ENCODE results near the gene FAHD2B.
A peak's percentile ranks its signal among the peaks of the same experiment; 100 is the strongest.
"Not testable (repeated sequence)": the region's sequence is repeated elsewhere in the genome, so short reads cannot be mapped to it uniquely, and the experiment has no call there.

Gene FAHD2B

GRCh38 chr2:97094772-97095611, at the start of gene FAHD2B:
Gene FAHD2B, minus strand, starts transcription at chr2:97094882. Its CDS starts 3,176 bp downstream, at chr2:97091706.
- DNase-seq (ENCODE audit: low spot score): peak; percentile 54

- not testable (repeated sequence) for DNase-seq (ENCODE audit: low spot score)
These were observed 49.3 kb upstream of the FAHD2B start for GRCh38 chr2:97144016-97144415.

- DNase-seq (ENCODE audit: low spot score): not testable (repeated sequence)
These were observed 34.4 kb upstream of the FAHD2B start for GRCh38 chr2:97129090-97129489.

- DNase-seq (ENCODE audit: low spot score): not testable (repeated sequence)
These were observed 19.2 kb upstream of the FAHD2B start for GRCh38 chr2:97113882-97114255.

GRCh38 chr2:97113050-97113881, 18.6 kb upstream of the FAHD2B start, which contains the start of gene ANKRD36:
Gene ANKRD36, plus strand, starts transcription at chr2:97113153. Its CDS starts 587 bp downstream, at chr2:97113740.
- DNase-seq (ENCODE audit: low spot score): peak; percentile 87

GRCh38 chr2:97112320-97113049, 17.8 kb upstream of the FAHD2B start:
- peak; percentile 73 for DNase-seq (ENCODE audit: low spot score)

GRCh38 chr2:97111246-97111645, 16.6 kb upstream of the FAHD2B start:
- DNase-seq (ENCODE audit: low spot score): not testable (repeated sequence)

GRCh38 chr2:97106878-97107277, 12.2 kb upstream of the FAHD2B start:
- DNase-seq (ENCODE audit: low spot score): not testable (repeated sequence)

- DNase-seq (ENCODE audit: low spot score): not testable (repeated sequence)
These were observed 4.2 kb upstream of the FAHD2B start for GRCh38 chr2:97098786-97099372.

- DNase-seq (ENCODE audit: low spot score): no peak
These were observed 979 bp upstream of the FAHD2B start for GRCh38 chr2:97095661-97096060.

- DNase-seq (ENCODE audit: low spot score): not testable (repeated sequence)
These were observed 505 bp downstream of the FAHD2B start for GRCh38 chr2:97093983-97094771.

GRCh38 chr2:97092946-97093345, 1.7 kb downstream of the FAHD2B start:
- not testable (repeated sequence) for DNase-seq (ENCODE audit: low spot score)

GRCh38 chr2:97088706-97089105, 6.0 kb downstream of the FAHD2B start:
- not testable (repeated sequence) for DNase-seq (ENCODE audit: low spot score)

GRCh38 chr2:97085093-97085492, 9.6 kb downstream of the FAHD2B start:
- not testable (repeated sequence) for DNase-seq (ENCODE audit: low spot score)

- not testable (repeated sequence) for DNase-seq (ENCODE audit: low spot score)
These were observed 11.2 kb downstream of the FAHD2B start for GRCh38 chr2:97083516-97083915.

- not testable (repeated sequence) for DNase-seq (ENCODE audit: low spot score)
These were observed 12.5 kb downstream of the FAHD2B start for GRCh38 chr2:97082206-97082605.

GRCh38 chr2:97080855-97081254, 13.8 kb downstream of the FAHD2B start:
- not testable (repeated sequence) for DNase-seq (ENCODE audit: low spot score)

- DNase-seq (ENCODE audit: low spot score): not testable (repeated sequence)
These were observed 17.5 kb downstream of the FAHD2B start for GRCh38 chr2:97077213-97077612.

- not testable (repeated sequence) for DNase-seq (ENCODE audit: low spot score)
These were observed 23.8 kb downstream of the FAHD2B start for GRCh38 chr2:97070915-97071314.

- DNase-seq (ENCODE audit: low spot score): not testable (repeated sequence)
These were observed 26.0 kb downstream of the FAHD2B start for GRCh38 chr2:97068722-97069121.

GRCh38 chr2:97068074-97068473, 26.6 kb downstream of the FAHD2B start:
- no peak for DNase-seq (ENCODE audit: low spot score)
